ENCODE data around the gene RPL7L1. TPM values are rescaled to one million over a fixed set of nuclear protein-coding genes. Genes with fewer than 3 reads are reported as not detected.

The RPL7L1 gene
- total RNA-seq, result 78.2 and 79.4 TPM in 2 replicates

DNA sequence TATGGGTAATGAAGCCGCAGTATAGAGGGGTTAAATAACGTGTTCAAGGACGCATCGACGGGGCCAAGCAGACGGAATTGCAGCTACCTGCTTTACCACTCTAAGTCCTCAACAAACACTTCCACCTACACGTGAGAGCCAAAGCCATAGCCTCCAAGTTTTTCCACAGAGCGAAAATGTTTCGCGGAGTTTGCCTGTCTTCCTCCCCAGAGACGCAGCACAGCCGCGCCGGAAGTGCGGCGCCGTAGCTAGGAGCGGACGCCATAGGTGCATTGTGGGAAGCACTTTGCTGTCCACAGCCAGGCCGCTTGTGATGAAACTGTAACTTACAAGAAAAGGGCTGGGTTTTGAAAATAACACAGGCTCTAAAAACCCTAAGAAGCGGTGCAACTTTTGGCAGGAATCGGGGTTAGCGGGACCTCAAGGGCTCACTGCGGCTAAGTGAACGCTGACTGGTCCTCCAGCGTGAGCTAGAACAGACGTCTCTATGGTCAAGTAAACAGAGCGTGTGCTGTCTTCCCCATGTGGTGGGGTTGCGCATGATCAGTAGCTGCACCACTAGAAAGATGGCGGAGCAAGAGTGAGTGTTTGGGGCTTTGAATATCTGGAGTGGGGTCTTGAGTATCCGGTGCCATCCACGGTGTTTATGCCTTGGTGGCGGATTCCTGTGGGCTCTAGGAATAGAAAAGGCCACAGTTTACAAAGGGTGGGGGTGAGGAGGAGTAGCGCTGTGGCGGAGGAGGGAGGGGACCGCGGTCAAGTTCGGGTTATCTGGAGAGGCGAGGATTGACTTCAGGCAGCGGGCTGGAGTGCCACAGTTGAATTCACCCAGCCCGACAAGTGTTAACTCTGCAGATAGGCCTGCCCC, at the start of gene RPL7L1:
TSS of gene RPL7L1 (plus strand) at position 245 of the 868 bp plus-strand sequence. CDS start at position 540, 295 bp downstream.

DNA sequence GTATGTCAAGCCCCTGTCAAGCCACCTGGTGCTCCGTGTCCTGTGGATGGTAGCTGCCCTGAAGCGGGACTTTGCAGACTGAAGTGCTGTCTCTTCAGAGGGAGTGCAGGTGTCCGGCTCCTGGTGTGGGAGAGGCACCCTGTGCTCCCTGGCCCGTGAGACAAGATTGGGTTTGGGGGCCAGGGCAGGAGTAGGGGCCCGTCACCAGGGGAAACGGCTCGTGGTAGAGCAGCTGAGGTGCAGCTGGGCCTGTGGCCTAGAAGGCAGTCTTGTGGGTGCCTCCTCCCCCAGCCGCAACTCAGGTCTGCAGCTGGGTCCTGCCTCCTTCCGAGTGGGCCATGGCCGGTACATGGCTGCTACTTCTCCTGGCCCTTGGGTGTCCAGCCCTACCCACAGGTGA, 36.3 kb downstream of the RPL7L1 start, which contains the start of gene PTCRA:
TSS of gene PTCRA (plus strand) at position 322 of the 400 bp plus-strand sequence. CDS start at position 339, 17 bp downstream.

DNA sequence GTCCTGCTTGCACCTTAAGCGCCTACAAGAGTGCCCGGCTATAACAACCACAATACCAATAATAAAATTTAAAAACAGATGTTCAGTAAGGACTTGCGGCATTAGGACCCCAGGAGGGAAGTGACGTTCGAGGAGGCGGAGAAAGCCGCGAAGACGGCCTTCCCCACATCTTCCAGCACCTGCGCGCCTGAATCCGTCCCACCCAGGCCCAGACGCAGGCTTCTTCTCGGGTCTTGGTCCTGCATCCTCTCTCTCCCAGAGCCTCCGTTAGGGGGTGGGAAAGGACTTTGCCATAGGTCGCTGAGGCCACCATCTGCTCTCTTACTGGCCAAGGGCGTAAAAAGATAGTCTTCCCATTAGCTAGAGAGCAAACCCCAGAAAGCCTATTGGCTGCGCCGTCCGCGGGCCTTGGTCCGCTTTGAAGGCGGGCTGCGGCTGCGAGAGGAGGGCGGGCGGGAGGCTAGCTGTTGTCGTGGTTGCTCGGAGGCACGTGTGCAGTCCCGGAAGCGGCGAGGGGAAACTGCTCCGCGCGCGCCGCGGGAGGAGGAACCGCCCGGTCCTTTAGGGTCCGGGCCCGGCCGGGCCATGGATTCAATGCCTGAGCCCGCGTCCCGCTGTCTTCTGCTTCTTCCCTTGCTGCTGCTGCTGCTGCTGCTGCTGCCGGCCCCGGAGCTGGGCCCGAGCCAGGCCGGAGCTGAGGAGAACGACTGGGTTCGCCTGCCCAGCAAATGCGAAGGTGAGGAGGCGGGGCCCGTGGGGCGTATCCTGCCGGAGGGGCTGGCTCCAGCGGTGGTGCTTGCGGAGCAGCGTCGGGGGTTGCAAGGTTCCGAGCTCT, 49.8 kb downstream of the RPL7L1 start, which contains the start of gene CNPY3:
TSS of gene CNPY3 (plus strand) at position 495 of the 835 bp plus-strand sequence. CDS start at position 586, 91 bp downstream.

Other genes starting within 250 kb of the RPL7L1 start
- 0.25 and 0.79 TPM in 2 replicates for gene PRPH2, start 157.0 kb upstream of the RPL7L1 start, total RNA-seq
- gene TBCC, start 133.5 kb upstream of the RPL7L1 start, total RNA-seq, result 38.6 and 40.6 TPM in 2 replicates
- gene BICRAL, start 97.6 kb upstream of the RPL7L1 start, total RNA-seq, result 6.2 and 8.0 TPM in 2 replicates
- gene PTCRA, start 36.4 kb downstream of the RPL7L1 start, total RNA-seq, result 0.12 TPM in 1 of 2 replicates, not detected in the other
- gene CNPY3, start 49.9 kb downstream of the RPL7L1 start, total RNA-seq, result 25.8 and 31.8 TPM in 2 replicates
- gene GNMT, start 81.1 kb downstream of the RPL7L1 start, total RNA-seq, result 0.19 TPM in 1 of 2 replicates, not detected in the other
- gene PEX6, start 99.6 kb downstream of the RPL7L1 start, total RNA-seq, result 24.0 and 35.3 TPM in 2 replicates
- gene PPP2R5D, start 105.0 kb downstream of the RPL7L1 start, total RNA-seq, result 37.7 and 40.0 TPM in 2 replicates
- 81.7 and 91.8 TPM in 2 replicates for gene MEA1, start 134.3 kb downstream of the RPL7L1 start, total RNA-seq
- 78.5 and 82.6 TPM in 2 replicates for gene KLHDC3, start 134.6 kb downstream of the RPL7L1 start, total RNA-seq
- 100.0 and 110 TPM in 2 replicates for gene RRP36, start 142.0 kb downstream of the RPL7L1 start, total RNA-seq
- 28.1 and 36.9 TPM in 2 replicates for gene CUL7, start 174.2 kb downstream of the RPL7L1 start, total RNA-seq
- gene MRPL2, start 179.8 kb downstream of the RPL7L1 start, total RNA-seq, result 15.3 and 16.6 TPM in 2 replicates
- gene KLC4, start 180.0 kb downstream of the RPL7L1 start, total RNA-seq, result 11.4 and 15.2 TPM in 2 replicates
- gene PTK7, start 196.7 kb downstream of the RPL7L1 start, total RNA-seq, result 13.2 and 13.7 TPM in 2 replicates

Data from aortic smooth muscle cell (primary cell).